B cell (primary cell): ENCODE data around the gene FRMPD2.

ENCODE experiments used
- CTCF ChIP-seq: fragments of 200-600 bp; IDR thresholded peaks from one replicate; pipeline ENCODE4 v1.8.0; 2022; ENCODE audit warnings: antibody characterized with exemption, mild to moderate bottlenecking
- EZH2 ChIP-seq: IDR thresholded peaks from 2 replicates; pipeline ENCODE4 v1.6.1; 2012; ENCODE audit warnings: borderline replicate concordance, low read depth, mild to moderate bottlenecking, moderate library complexity, low read length; ENCODE audit not compliant: insufficient read depth, poor library complexity, severe bottlenecking

- TF ChIP-seq CTCF (no peak), EZH2 (no peak)
Measured at GRCh38 chr10:48243487-48243886, 31.0 kb downstream of the FRMPD2 start.
